HPDE6-E6E7 (cell line): ENCODE data around the gene PIP.
A peak's percentile ranks its signal among the peaks of the same experiment; 100 is the strongest.
"Not testable (repeated sequence)": the region's sequence is repeated elsewhere in the genome, so short reads cannot be mapped to it uniquely, and the experiment has no call there.

Experiments used
- DNase-seq: peaks from one replicate; pipeline ENCODE4 v3.0.0; 2011; ENCODE audit warnings: missing footprints; ENCODE audit errors: extremely low spot score

Gene PIP, protein sequence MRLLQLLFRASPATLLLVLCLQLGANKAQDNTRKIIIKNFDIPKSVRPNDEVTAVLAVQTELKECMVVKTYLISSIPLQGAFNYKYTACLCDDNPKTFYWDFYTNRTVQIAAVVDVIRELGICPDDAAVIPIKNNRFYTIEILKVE

DNA sequence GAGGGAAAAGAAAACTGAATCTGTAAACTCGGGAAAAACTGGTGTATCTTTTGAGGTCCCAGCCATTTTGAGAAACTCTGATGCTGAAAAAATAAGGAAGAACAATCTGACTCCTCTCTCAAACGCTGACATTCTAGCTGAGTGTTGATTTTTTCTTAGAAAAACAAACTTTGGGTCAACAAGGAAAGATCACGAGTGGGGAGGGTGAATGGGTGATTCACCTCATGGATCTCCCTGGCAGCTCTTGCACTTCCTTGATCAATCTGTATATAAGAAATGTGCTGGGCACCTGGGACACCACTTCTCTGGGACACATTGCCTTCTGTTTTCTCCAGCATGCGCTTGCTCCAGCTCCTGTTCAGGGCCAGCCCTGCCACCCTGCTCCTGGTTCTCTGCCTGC lies at the start of gene PIP:
Gene PIP, plus strand, starts transcription at position 297 of the 400 bp plus-strand sequence. Its CDS starts 40 bp downstream, at position 337.
- no peak for DNase-seq

DNA sequence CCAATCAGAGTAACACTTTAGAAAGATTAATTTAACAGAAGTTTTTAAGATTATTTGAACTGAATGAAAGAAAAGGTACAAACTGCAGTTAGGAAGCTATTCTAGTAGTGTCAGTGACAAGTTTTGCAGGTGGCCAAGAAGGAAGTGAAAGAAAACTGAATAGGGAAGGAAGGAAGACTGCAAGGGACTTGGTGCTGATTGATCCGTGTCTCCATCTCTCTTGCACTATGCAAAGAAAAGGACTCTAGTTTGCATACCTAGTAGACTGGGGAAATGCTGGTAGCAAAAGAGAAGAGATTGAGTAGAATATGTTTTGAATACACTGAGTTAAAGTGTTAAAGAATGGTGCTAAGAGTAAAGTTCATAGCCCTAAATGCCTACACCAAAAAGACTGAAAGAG lies 46.8 kb upstream of the PIP start:
- no peak for DNase-seq

DNA sequence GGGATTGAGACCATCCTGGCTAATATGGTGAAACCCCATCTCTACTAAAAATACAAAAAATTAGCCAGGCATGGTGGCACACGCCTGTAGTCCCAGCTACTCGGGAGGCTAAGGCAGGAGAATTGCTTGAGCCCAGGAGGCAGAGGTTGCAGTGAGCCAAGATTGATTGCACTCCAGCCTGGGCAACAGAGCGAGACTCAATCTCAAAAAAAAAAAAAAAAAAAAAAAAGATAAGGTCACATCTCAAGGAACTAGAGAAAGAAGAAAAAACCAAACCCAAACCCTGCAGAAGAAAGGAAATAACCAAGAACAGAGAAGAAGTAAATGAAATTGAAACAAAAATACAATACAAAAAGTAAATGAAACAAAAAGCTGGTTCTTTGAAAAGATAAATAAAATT lies 46.3 kb upstream of the PIP start:
- not testable (repeated sequence) for DNase-seq

DNA sequence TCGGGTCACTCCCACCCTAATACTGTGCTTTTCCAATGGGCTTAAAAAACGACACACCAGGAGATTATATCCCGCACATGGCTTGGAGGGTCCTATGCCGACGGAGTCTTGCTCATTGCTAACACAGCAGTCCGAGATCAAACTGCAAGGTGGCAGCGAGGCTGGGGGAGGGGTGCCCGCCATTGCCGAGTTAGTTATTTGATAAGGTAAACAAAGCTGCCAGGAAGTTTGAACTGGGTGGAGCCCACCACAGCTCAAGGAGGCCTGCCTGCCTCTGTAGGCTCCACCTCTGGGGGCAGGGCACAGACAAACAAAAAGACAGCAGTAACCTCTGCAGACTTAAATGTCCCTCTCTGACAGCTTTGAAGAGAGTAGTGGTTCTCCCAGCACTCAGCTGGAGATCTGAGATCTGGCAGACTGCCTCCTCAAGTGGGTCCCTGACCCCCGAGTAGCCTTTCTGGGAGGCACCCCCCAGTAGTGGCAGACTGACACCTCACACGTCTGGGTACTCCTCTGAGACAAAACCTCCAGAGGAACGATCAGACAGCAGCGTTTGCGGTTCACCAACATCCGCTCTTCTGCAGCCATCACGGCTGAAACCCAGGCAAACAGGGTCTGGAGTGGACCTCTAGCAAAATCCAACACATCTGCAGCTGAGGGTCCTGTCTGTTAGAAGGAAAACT lies 43.2 kb upstream of the PIP start:
- DNase-seq: not testable (repeated sequence)

DNA sequence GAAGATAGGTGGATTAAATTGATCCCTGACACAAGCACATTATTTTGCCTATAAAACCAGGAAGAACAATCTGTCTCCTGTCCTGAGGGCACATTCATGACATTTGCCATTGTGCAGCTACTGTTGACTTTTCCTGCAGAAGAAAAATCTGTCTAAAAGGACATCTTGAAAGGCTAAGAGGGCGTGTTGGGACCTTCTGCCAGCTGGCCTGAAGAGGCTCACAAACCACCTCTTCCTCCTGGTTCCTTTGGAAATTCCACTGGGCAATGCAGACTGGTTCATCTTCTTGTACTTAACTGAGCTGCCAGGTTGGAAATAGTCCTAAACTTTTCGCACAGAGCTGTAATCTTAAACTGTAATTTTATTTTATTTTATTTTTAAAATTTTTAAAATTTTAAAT lies 35.7 kb upstream of the PIP start:
- DNase-seq: no peak

DNA sequence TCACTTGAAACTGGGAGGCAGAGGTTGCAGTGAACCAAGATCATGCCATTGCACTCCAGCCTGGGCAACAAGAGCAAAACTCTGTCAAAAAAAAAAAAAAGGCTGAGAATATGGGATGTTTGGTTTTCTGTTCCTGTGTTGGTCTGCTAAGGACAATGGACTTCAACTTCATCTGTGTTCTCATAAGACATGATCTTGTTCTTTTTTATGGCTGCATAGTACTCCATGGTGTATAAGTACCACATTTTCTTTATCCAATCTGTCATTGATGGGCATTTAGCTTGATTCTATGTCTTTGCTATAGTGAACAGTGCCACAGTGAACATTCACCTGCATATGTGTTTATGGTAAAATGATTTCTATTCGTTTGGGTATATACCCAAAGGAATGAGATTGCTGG lies 32.3 kb upstream of the PIP start:
- not testable (repeated sequence) for DNase-seq

DNA sequence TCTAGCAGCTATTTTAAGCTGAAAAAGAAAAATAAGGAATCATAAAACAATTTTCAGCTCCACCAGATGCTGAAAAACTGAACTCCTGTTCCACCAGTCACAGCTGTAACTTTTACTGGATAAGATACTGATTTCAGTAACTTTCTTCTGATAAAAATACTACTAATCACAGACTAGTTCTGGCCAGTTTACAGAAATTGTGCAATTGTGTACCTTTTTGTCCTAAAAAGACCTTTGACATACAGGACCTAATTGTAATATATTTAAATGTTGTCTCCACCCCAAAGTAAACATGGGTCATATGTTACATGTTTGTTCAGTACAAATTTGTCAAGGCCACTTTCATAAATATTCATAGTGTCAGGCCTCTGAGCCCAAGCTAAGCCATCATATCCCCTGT lies 27.1 kb upstream of the PIP start:
- DNase-seq: no peak

DNA sequence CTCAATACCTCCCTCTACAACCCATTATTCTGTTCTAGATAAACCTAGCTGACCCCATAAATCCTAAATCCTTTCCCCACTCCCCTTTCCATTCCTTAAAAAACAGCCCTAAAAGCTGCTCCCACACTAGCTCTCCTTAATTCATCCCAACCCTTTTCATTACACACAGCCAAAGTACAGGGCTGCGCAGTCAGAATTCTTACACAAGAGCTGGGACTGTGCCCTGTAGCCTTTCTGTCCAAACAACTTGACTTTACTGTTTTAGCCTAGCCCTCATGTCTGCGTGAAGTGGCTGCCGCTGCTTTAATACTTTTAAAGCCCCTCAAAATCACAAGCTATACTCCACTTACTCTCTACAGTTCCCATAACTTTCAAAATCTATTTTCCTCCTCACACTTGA lies 23.9 kb upstream of the PIP start:
- not testable (repeated sequence) for DNase-seq

DNA sequence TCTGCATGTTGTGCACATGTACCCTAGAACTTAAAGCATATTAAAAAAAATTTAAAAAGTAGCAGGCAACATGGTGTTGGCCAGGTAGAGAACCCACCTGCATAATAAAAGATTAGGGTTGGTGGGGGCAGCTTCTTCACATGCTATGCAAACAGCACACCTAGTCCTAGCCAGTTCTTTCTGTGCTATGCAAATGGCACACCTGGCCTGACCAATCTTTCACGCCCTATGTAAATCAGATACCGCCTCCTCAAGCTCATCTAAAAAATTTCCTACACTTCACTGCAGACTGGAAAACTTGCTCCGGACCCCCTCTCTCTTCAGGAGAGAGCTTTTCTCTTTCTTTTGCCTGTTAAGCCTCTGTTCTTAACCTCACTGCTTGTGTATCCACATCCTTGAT lies 14.5 kb upstream of the PIP start:
- no peak for DNase-seq

DNA sequence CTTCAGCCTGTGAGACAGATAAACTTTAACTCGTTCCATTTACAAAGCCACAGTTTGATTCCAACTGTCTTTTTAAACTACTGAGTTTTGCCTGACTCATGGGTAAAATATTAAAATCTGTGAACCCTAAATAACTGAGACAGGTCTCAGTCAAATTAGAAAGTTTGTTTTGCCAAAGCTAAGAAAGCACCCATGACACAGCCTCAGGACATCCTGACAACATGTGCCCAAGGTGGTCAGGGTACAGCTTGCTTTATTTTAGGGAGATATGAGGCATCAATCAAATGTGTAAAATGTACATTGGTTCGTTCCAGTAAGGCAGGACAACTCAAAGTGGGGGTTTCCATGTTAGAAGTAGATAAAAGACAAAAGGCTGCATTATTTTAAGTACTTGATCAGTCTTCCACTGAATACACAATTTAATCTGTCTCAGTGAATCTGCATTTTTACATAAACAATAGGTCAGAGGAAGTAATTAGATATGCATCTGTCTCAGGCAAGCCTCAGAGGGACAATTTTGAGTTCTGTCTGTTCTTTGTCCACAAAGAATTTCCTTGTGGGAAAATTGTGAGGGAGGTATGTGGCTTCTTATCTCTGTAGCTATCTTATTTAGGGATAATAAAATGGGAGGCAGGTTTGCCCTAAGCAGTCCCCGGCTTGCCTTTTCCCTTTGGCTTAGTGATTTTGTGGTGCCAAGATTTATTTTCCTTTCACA lies 11.0 kb upstream of the PIP start:
- no peak for DNase-seq

DNA sequence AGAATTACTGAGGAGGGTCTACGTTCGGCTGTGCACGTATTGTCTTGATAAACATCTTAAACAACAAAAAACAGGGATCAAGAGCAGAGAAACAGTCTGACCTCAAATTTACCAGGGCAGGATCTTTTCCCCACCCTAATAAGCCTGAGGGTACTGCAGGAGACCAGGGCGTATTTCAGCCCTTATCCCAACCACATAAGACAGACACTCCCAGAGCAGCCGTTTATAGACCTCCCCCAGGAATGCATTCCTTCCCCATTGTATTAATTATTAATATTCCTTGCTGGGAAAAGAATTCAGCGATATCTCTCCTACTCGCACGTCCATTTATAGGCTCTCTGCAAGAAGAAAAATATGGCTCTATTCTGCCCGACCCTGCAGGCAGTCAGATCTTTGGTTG lies 8.6 kb upstream of the PIP start:
- not testable (repeated sequence) for DNase-seq

DNA sequence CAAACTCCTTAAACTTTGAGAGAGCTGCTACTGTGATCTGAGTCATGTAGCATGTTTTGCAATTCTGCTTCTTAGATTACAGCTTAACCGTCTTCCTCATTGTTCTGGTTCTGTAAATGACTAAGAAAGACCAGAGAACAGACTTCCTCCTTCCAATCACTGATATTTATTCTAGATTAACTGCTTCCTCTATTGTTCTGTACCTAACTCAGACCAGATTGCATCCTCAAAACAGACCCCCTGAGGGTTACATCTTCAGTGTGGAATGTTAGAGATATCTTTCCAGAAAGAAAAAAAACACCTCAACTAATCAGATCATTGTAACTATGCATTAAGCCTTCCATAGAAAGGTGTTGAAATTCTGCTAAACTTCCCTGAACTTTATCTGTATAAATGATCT lies 5.7 kb upstream of the PIP start:
- peak; percentile 16 for DNase-seq

DNA sequence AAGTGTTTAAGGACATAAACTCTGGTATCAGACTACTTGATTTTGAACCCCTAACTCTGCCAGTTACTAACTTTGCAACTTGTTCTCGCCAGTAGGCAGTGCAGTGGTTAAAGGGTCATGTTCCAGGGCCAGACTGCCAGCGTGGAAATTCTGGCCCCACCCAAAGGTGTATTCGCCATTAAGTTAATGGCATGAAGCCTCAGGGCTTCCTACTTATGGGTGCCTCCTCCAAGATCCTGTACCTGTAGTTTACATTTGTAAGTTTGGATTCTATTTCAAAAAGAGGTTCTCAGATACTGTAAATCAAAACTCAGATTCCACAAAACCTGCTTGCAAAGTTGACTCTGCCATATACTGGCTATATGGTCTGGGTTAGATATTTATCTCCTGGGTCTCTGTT lies 2.8 kb upstream of the PIP start:
- no peak for DNase-seq

DNA sequence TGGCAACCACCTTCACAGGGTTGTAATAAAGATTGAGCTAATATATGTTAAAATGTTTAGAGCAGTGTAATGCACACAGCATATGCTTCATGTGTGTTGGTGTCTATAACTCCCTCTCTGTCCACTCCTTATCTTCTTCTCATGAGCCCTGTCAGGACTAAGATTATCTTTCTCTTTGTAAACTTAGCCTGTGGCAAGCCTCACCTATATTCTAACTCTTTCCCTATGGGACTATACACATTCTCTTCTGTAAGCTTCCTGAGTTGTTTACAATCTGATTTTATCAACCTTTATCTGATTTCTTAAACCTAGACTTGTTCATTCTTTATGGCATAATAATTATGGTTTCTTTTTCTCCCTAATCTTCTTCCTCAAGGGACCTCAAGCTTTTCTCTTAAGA lies 2.4 kb upstream of the PIP start:
- DNase-seq: no peak

DNA sequence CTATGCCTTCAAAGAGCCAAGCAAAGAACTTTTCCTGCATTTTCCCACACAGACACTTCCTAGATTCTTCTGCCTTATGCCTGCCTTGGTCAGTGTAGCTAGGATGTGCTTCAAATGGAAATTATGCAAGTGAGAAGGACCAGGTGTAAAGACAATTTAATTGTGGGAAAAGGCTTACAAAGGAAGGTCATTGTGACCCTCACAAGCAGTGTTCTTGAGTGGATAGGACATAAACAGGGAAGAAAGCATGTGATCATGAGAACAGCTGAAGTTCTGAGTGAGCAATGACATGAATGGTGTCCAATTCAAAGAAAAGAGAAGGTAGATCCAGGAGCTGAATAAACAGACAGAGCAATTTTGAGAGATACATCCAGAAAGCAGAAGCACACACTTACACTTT lies 1.3 kb upstream of the PIP start:
- DNase-seq: no peak

DNA sequence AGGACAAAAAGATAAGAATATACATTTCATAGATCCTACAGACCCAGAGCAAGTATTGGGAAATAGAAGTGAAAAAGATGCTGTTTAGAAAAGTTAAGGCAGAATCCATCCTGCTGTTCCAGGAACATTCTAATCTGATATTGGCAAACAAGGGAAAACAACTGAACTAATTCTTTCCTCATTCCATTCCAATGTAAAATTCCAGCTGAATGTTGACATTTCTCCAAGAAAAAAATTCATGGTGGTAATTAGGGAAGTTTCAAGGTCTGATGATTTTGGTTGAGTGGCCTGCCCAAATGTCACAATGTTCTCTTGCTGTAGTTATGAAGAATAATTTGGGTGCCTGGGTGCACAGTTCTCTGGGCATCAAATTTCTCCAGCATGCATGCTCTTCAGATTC lies 15.2 kb downstream of the PIP start:
- DNase-seq: no peak

DNA sequence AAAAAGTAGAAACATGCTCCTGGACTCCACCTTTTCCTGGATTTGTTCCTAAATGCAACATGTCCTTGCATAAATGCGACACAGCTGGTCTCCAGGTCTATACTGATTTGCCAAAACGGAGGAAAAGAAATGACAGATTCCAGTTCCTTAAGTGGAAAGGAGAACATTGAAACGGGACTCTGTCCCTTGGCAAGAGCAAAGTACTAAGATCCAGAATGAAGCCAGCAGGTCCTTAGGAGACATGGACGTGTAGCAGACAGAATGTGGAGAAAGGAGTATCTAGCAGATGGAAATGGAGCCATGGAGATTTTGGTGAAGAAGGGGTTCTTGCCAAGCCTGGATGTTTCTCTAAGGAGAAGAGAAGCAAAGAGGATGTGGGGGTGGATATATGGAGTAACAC lies 16.2 kb downstream of the PIP start:
- DNase-seq: no peak

DNA sequence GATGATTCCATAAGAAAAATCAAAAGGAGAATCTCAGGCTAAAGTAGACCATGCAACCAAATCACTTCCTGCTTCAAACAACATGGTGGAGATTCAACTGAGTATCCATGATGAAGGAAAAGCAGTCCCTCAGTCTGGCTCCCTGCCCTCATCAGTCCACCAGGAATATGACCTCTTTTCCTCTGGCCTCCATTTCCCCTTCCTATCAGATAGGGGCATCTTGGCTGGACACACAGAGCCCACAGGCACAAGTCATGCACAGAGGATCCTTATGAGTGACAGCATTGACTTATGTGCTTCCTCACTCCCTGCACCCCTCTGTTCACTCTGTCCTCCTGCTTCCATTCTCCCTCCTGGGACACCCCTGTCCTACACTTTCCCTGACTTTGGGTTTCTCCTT lies 16.8 kb downstream of the PIP start:
- DNase-seq: no peak

DNA sequence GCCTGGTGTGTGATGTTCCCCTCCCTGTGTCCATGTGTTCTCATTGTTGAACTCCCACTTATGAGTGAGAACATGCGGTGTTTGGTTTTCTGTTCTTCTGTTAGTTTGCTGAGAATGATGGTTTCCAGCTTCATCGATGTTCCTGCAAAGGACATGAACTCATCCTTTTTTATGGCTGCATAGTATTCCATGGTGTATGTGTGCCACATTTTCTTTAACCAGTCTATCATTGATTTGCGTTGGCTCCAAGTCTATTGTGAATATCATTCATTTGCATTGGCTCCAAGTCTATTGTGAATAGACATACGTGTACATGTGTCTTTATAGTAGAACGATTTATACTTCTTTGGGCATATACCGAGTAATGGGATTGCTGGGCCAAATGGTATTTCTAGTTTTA lies 18.8 kb downstream of the PIP start:
- DNase-seq: not testable (repeated sequence)

DNA sequence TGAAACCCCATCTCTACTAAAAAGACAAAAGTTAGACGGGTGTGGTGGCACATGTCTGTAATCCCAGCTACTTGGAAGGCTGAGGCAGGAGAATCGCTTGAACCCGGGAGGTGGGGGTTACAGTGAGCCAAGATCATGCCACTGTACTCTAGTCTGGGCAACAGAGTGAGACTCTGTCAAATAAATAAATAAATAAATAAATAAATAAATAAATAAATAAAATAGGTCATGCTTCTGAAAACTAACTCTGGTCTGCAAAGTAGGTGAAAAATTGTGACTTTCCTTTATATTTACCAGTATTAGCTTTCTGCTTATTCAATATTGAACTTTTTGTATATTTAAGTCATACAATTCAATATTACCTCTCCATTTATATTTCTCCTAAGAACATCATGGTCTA lies 26.7 kb downstream of the PIP start:
- not testable (repeated sequence) for DNase-seq

DNA sequence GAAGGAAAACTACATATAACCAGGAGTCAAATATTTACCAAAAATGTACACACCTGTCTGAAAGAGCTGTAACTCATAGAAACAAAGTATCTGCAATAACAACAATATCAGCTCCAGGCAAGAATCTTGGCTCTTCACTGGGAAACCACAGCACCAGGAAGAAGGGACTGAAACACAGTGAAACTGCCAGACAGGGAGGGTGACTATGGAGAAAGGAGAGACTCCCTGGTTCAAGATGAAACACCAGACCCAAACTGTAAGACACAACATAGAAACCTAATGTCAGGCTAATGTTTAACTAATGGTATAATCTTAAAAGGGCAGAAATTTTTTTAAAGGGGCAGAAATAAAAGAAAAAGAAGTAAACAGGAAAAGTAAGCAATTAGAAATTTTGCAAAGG lies 39.8 kb downstream of the PIP start:
- DNase-seq: peak; percentile 39

DNA sequence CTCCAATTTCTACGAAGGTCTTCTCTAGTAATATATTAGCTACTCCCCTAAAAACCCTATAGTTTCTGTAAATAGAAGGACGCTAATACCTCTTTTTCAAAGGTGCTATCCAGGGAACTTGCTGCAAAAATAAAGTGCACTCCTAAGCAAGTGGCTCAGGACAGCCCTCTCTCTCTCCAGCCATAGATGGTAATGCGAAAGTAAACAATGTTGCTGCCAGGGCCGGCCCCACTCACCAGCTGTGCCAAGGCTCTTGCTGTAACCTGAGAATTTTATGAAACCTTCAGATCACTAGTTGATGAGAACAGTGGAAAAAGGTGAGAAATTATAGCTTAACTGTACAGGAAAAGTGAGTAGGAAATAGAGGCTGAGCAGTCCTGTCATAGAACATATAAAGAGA lies 40.5 kb downstream of the PIP start:
- DNase-seq: peak; percentile 19

DNA sequence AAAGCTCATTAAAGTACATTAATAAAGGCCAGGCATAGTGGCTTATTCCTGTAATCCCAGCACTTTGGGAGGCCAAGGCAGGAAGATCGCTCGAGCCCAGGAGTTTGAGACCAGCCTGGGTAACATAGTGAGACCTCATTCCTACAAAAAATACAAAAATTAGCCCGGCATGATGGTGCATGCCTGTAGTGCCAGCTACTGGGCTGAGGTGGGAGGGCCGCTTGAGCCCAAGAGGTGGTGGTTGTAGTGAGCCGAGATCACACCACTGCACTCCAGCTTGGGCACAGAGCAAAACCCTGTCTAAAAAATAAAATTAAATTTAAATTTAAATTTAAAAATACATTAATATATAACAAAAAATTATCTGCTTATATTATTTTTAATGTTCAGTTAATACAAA lies 44.3 kb downstream of the PIP start:
- DNase-seq: no peak
